CD4-positive, alpha-beta T cell treated with Interleukin-15 for 4 hours (primary cell): ENCODE results near the gene SCUBE1.
A peak's percentile ranks its signal among the peaks of the same experiment; 100 is the strongest.
"Not testable (repeated sequence)": the region's sequence is repeated elsewhere in the genome, so short reads cannot be mapped to it uniquely, and the experiment has no call there.

Experiments
- DNase-seq: peaks from one replicate; pipeline ENCODE4 v3.0.0-alpha.2; 2020; ENCODE audit warnings: low spot score

Gene SCUBE1

GRCh38 chr22:43356881-43357280, 13.7 kb upstream of the SCUBE1 start:
- no peak for DNase-seq

- not testable (repeated sequence) for DNase-seq
These were observed 12.5 kb upstream of the SCUBE1 start for GRCh38 chr22:43355688-43356087.

GRCh38 chr22:43351966-43352345, 8.8 kb upstream of the SCUBE1 start:
- no peak for DNase-seq

- DNase-seq = no peak
These were observed 6.5 kb upstream of the SCUBE1 start for GRCh38 chr22:43349636-43350035.

GRCh38 chr22:43346521-43346929, 3.4 kb upstream of the SCUBE1 start:
- peak; percentile 61 for DNase-seq

- DNase-seq = no peak
These were observed 2.7 kb upstream of the SCUBE1 start for GRCh38 chr22:43345761-43346301.

GRCh38 chr22:43345356-43345755, 2.2 kb upstream of the SCUBE1 start:
- DNase-seq = no peak

GRCh38 chr22:43344520-43344787, 1.3 kb upstream of the SCUBE1 start:
- DNase-seq = no peak

GRCh38 chr22:43343670-43344519, 723 bp upstream of the SCUBE1 start:
- no peak for DNase-seq

GRCh38 chr22:43342347-43343261, 568 bp downstream of the SCUBE1 start:
- no peak for DNase-seq

GRCh38 chr22:43341565-43341964, 1.6 kb downstream of the SCUBE1 start:
- DNase-seq = no peak

- DNase-seq = no peak
These were observed 4.3 kb downstream of the SCUBE1 start for GRCh38 chr22:43338766-43339345.

GRCh38 chr22:43337946-43338345, 5.2 kb downstream of the SCUBE1 start:
- DNase-seq = no peak

- no peak for DNase-seq
These were observed 5.8 kb downstream of the SCUBE1 start for GRCh38 chr22:43337385-43337784.

- DNase-seq = no peak
These were observed 8.8 kb downstream of the SCUBE1 start for GRCh38 chr22:43334378-43334777.

GRCh38 chr22:43333978-43334377, 9.2 kb downstream of the SCUBE1 start:
- no peak for DNase-seq

GRCh38 chr22:43333156-43333555, 10.0 kb downstream of the SCUBE1 start:
- DNase-seq = no peak

- no peak for DNase-seq
These were observed 11.5 kb downstream of the SCUBE1 start for GRCh38 chr22:43331698-43332097.

- DNase-seq = no peak
These were observed 12.1 kb downstream of the SCUBE1 start for GRCh38 chr22:43331069-43331451.

- DNase-seq = no peak
These were observed 12.7 kb downstream of the SCUBE1 start for GRCh38 chr22:43330178-43331068.

GRCh38 chr22:43329061-43329460, 14.1 kb downstream of the SCUBE1 start:
- no peak for DNase-seq

GRCh38 chr22:43327157-43327438, 16.1 kb downstream of the SCUBE1 start:
- DNase-seq = no peak
